Omental fat pad (tissue), 4 donors: ENCODE data around the gene ZNF239. TPM values are rescaled to one million over a fixed set of nuclear protein-coding genes. Genes with fewer than 3 reads are reported as not detected.
A peak's percentile ranks its signal among the peaks of the same experiment; 100 is the strongest.

Source experiments
- ATAC-seq: fragments of 150-250 bp; one replicate; pipeline ENCODE4 v1.9.1; 2016; ENCODE audit warnings: mild to moderate bottlenecking, moderate library complexity; ENCODE audit not compliant: low FRiP score
- DNase-seq: peaks from one replicate; pipeline ENCODE4 v3.0.0-alpha.2; 2019; ENCODE audit warnings: low spot score
- CTCF ChIP-seq, 3 donors: fragments of 450-650 bp; IDR thresholded peaks; one replicate each; pipeline ENCODE4 v1.5.1; 2016 to 2017; ENCODE audit warnings: antibody characterized with exemption in 3 of 3, mild to moderate bottlenecking in 3 of 3, moderate library complexity in 2 of 3
- total RNA-seq, 4 donors: library from RNA; depleted of rRNA; stranded (reverse); fragments of >200 nt; gene quantifications; one replicate each; pipeline ENCODE4 v1.1.0, GENCODE V29; 2016

The ZNF239 gene
- total RNA-seq: 1 to 10 TPM; 1.3 to 5.3 (median 4.1) TPM

GRCh38 chr10:43574001-43574892 is at the start of gene ZNF239:
Gene ZNF239, minus strand, starts transcription at chr10:43574616. Its CDS starts 16,537 bp downstream, at chr10:43558079.
- ATAC-seq (peak; percentile 97), DNase-seq (peak; percentile 71)
- no peak for TF ChIP-seq CTCF (IDR thresholded peaks at IDR 0.05)

GRCh38 chr10:43623351-43623750 is 48.9 kb upstream of the ZNF239 start:
- ATAC-seq (peak; percentile 48), DNase-seq (no peak)
- no peak for TF ChIP-seq CTCF (IDR thresholded peaks at IDR 0.05)

- ATAC-seq (no peak), DNase-seq (no peak)
- no peak for TF ChIP-seq CTCF (IDR thresholded peaks at IDR 0.05)
Measured at GRCh38 chr10:43622038-43622437, 47.6 kb upstream of the ZNF239 start.

GRCh38 chr10:43619368-43619767 is 45.0 kb upstream of the ZNF239 start:
- no peak for TF ChIP-seq CTCF (IDR thresholded peaks at IDR 0.05)
- no peak for ATAC-seq
- DNase-seq: no peak

- ATAC-seq (no peak), DNase-seq (no peak)
- TF ChIP-seq CTCF (IDR thresholded peaks at IDR 0.05): no peak
Measured at GRCh38 chr10:43616697-43617370, 42.4 kb upstream of the ZNF239 start.

GRCh38 chr10:43610636-43611035 is 36.2 kb upstream of the ZNF239 start:
- DNase-seq (no peak), ATAC-seq (no peak)
- TF ChIP-seq CTCF (IDR thresholded peaks at IDR 0.05): no peak
